Adipocyte (in vitro differentiated cells): ENCODE measurements around the gene TMCC3.
"Not testable (repeated sequence)": the region's sequence is repeated elsewhere in the genome, so short reads cannot be mapped to it uniquely, and the experiment has no call there.

Experiments
- DNase-seq: peaks from one replicate; pipeline ENCODE4 v3.0.0-alpha.2; 2015; ENCODE audit warnings: low read depth
- H3K27me3 ChIP-seq: replicated peaks from 2 replicates; pipeline ENCODE4 v1.7.0; 2013; ENCODE audit warnings: mild to moderate bottlenecking, low read length, moderate library complexity; ENCODE audit not compliant: control insufficient read depth, insufficient read depth
- H3K36me3 ChIP-seq: 2 replicates; pipeline ENCODE4 v1.7.0; 2013; ENCODE audit warnings: low read length, mild to moderate bottlenecking, moderate library complexity; ENCODE audit not compliant: control insufficient read depth, insufficient read depth, severe bottlenecking
- H3K4me1 ChIP-seq: 2 replicates; pipeline ENCODE4 v1.7.0; 2013; ENCODE audit warnings: mild to moderate bottlenecking, low read length, moderate library complexity; ENCODE audit not compliant: control insufficient read depth, insufficient read depth
- H3K4me3 ChIP-seq: 2 replicates; pipeline ENCODE4 v1.7.0; 2013; ENCODE audit warnings: mild to moderate bottlenecking, low read length, moderate library complexity
- H3K9ac ChIP-seq: 2 replicates; pipeline ENCODE4 v1.7.0; 2013; ENCODE audit warnings: mild to moderate bottlenecking, low read length, moderate library complexity
- H3K9me3 ChIP-seq: 2 replicates; pipeline ENCODE4 v1.7.0; 2013; ENCODE audit warnings: mild to moderate bottlenecking, low read length, moderate library complexity; ENCODE audit not compliant: control insufficient read depth

TMCC3 gene

DNA sequence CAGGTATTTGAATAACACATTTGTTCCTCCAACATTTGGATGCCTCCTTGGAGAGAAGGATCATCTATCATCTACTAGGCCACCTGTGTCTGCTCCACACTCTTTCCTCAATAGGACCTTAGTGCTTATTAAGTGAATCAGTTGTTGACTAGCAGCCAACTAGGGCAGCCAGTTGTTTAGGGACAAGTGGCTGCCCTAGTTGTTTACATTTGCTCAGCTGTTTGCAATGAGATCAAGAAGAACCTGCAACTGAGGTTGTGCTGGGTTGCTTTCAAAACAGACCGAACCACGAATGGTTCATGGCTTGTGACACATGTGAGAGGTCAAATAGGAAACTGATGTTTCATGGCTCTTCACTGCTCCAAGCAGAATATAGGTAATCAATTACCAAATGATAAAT is 53.8 kb downstream of the TMCC3 start:
- H3K4me3 ChIP-seq, result no peak overlapping the region
- no peak for DNase-seq
- no peaks in the 10 kb centered on the region for H3K9me3 ChIP-seq
- no peaks in the 10 kb centered on the region for H3K27me3 ChIP-seq
- H3K36me3 ChIP-seq, result no peaks in the 10 kb centered on the region
- no peak overlapping the region for H3K9ac ChIP-seq
- H3K4me1 ChIP-seq, result peaks cover 3% of the 10 kb centered on the region

DNA sequence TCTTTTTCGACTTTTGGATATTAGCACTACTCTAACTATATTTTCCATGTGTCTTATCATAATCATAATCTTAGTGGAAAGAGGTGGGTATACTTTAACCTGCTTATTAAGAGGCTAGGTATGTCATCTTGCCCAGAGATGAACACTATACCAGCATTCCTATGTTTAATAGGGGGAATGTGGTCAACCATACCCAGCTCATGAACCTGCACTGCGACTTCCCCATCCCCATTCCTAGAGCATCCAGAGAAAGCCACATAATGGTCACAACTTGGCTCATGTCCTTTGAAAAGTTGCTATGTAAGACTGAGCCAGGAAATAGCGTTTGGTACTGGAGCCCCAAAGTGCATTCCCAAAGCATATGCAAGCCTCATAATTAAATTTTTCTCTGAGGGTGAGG is 55.2 kb downstream of the TMCC3 start:
- Histone ChIP-seq H3K4me1 (peaks cover 3% of the 10 kb centered on the region), H3K9me3 (no peaks in the 10 kb centered on the region), H3K9ac (no peak overlapping the region), H3K36me3 (no peaks in the 10 kb centered on the region), H3K27me3 (no peaks in the 10 kb centered on the region), H3K4me3 (no peak overlapping the region)
- no peak for DNase-seq

DNA sequence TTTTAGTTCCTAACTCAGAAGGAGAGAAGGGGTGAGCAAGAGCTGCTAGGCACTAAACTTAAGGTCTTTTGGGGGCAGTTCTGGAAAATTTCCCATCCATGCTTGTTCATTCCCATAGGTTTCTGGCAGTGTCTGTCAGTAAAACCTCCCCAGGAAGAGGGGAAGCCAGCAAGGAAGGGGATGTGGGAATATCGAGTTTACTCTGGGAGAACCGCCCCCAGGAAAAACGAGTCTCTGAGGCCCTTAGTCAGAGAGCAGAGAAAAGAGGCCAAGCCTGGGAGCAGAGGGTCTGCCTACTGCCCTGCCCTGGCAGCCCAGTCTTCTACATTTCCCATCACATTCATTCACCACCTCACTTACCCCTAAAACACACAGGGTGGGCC is 55.9 kb downstream of the TMCC3 start:
- Histone ChIP-seq H3K36me3 (no peaks in the 10 kb centered on the region), H3K4me1 (peaks cover 3% of the 10 kb centered on the region), H3K4me3 (no peak overlapping the region), H3K9ac (no peak overlapping the region), H3K27me3 (no peaks in the 10 kb centered on the region), H3K9me3 (no peaks in the 10 kb centered on the region)
- DNase-seq, result no peak

DNA sequence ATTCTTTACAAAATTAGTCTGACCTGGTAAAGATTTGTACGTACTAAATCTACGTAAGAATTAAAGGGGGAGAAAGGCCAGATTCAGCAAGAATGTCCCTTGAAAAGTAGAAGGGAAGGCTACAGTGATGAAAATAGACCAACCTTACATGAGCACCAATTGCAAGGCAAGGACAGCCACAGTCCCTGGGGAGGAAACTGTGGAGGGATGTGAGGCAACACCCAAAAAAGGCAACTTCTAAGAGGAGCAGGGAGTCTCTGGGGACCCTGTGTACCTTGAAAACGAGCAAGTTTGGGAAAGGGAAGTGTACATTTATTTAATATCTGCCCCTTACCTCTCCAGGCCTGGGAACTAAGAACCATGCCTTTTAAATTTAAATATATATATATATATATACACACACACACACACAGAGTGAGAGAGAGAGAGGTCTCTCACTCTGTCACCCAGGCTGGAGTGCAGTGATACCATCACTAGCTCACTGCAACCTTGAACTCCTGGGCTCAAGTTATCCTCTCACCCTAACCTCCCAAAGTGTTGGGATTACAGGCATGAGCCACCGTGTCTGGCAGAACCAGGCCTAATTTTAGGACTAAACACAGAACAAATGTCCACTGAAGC is 56.4 kb downstream of the TMCC3 start:
- Histone ChIP-seq H3K27me3 (no peaks in the 10 kb centered on the region), H3K4me1 (peaks cover 3% of the 10 kb centered on the region), H3K4me3 (no peak overlapping the region), H3K9ac (no peak overlapping the region), H3K9me3 (no peaks in the 10 kb centered on the region), H3K36me3 (no peaks in the 10 kb centered on the region)
- no peak for DNase-seq

DNA sequence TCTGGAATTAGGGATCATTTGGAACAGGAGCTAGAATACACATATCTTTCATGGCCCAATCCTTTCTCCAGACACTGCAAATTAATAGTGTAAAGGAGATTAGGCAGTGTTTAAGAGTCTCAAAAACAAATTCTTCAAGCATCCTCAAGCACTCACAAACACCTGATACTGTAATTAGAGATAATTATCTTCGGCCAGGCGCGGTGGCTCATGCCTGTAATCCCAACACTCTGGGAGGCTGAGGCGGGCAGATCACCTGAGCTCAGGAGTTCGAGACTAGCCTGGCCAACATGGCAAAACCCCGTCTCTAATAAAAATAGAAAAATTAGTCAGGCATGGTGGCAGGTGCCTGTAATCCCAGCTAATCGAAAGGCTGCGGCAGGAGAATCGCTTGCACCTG is 57.6 kb downstream of the TMCC3 start:
- H3K4me3 ChIP-seq, H3K27me3 ChIP-seq, H3K9me3 ChIP-seq, H3K4me1 ChIP-seq, H3K9ac ChIP-seq, DNase-seq, H3K36me3 ChIP-seq: not testable (repeated sequence)

DNA sequence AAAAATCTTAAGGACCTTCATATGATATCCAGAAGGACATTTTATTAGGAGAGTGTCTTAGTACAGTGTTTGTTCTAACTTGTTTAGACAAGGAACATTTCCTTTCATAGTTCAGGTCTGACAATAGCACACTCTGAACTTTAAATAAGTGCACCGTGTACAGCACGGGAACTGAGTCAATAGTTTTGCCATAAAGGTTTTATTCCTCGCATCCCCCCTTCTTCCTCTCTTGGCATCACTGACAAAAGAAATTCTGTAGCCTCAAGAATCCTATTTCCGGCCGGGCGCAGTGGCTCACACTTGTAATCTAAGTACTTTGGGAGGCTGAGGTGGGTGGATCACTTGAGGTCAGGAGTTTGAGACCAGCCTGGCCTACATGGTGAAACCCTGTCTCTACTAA is 58.3 kb downstream of the TMCC3 start:
- Histone ChIP-seq H3K36me3 (no peaks in the 10 kb centered on the region), H3K4me3 (no peak overlapping the region), H3K4me1 (peaks cover 3% of the 10 kb centered on the region), H3K27me3 (no peaks in the 10 kb centered on the region), H3K9ac (no peak overlapping the region), H3K9me3 (no peaks in the 10 kb centered on the region)
- DNase-seq, result no peak

DNA sequence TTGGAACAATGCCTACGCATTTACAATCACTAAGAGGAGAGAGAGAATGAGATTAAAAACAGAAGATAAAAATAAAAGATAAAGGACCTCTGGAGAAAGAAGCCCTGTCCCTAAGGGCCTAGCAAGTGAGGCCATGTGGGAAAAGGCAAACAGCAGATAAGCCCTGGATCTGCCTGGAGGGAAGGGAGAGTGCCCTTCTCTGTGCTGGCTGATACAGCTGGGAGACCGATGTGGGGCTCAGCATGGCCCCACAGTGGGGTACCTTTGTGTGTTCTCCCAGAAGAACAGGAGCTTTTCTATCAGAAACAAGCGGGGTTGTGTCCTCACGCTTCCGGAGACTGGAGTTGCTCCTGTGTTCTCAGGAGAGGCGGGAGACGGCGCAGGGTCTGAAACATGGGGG is 59.9 kb downstream of the TMCC3 start:
- Histone ChIP-seq H3K9ac (no peak overlapping the region), H3K27me3 (no peaks in the 10 kb centered on the region), H3K4me3 (no peak overlapping the region), H3K9me3 (no peaks in the 10 kb centered on the region), H3K36me3 (no peaks in the 10 kb centered on the region), H3K4me1 (peaks cover 5% of the 10 kb centered on the region)
- DNase-seq, result no peak

DNA sequence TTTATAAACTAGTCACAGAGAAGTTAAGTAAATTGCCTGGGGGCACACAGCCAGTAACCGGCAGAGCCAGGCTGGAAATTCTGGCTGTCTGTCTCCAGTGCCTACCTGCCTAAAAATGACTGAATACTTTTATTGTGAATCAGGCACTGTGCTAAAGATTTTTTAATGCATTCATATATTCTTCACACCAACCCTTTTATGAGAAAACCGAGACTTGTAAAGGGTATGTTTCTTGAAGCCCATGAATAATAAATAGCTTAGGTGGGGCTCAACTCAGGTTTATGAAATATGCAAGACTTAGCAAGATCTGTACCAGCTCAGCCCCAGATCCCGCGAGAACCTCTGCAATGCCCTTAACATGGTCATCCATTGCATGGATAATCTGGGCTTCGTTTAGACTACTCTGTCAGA is 60.8 kb downstream of the TMCC3 start:
- Histone ChIP-seq H3K4me1 (peaks cover 5% of the 10 kb centered on the region), H3K9me3 (no peaks in the 10 kb centered on the region), H3K9ac (no peak overlapping the region), H3K4me3 (no peak overlapping the region), H3K27me3 (no peaks in the 10 kb centered on the region), H3K36me3 (no peaks in the 10 kb centered on the region)
- no peak for DNase-seq

DNA sequence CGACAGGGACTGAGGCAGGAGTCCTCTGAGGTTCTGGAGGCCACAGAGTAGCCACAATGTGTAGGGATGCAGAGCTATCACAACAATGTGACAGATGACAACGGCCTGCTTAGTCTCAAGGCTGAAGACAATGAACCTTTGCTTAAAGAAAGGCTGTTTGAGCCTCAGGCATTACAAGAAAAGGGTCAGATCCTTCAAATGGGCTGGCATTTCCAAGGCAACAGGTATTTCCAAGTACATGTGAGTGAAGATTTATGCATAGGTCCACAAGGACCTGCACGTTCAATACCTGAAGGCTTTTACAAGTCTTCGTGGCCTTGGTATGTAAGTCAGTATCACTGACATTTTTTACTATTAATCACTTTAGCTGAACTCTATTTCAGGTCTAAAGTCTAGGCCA is 62.0 kb downstream of the TMCC3 start:
- DNase-seq, result no peak
- H3K9me3 ChIP-seq, result no peaks in the 10 kb centered on the region
- H3K4me1 ChIP-seq, result peaks cover 5% of the 10 kb centered on the region
- H3K27me3 ChIP-seq, result no peaks in the 10 kb centered on the region
- no peak overlapping the region for H3K4me3 ChIP-seq
- no peak overlapping the region for H3K9ac ChIP-seq
- no peaks in the 10 kb centered on the region for H3K36me3 ChIP-seq

DNA sequence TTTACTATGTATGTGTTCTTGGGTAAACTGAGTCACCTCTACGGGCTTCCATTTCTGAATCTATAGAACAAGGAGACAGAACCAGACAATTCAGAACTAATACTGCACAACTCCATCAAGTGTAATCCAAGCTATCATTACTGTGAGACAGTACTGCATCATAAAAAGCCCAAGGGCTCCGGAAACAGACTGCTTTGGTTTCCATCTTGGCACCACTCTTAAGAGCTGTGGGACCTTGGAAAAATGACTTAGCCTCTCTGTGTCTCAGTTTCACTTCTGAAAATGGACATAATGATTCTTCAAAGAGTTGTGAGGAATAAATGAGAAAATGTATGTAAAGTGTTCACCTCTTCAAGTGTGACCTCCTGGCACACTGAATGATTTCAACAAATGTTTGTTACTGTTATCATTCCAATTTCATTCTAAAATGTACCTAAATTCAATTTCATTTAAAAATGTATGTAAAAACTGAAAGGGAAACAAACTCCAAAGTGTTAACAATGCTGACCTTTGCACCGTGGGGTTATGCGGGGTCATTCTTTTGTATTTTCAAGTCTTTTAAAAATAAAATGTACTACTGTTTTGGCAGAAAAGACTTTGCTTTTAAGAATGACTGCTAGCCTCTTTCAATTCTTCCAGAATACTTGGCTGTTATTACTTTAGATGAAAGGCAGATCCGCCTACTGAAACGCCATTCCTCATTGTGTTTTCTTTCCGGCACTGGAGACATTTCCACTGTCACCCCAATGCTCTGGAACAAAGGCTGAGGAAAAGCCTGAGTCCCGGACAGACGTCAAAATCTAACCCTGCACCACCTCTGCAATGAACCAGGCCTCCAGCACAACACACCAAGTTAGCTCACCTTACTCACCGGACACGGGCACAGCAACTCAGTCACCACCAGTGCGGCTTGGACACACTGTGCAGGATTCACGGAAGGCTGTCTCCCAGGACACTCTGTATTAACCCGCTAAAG is 62.8 kb downstream of the TMCC3 start:
- Histone ChIP-seq H3K9me3 (no peaks in the 10 kb centered on the region), H3K36me3 (no peaks in the 10 kb centered on the region), H3K4me1 (peaks cover 5% of the 10 kb centered on the region), H3K9ac (no peak overlapping the region), H3K4me3 (no peak overlapping the region), H3K27me3 (no peaks in the 10 kb centered on the region)
- no peak for DNase-seq

DNA sequence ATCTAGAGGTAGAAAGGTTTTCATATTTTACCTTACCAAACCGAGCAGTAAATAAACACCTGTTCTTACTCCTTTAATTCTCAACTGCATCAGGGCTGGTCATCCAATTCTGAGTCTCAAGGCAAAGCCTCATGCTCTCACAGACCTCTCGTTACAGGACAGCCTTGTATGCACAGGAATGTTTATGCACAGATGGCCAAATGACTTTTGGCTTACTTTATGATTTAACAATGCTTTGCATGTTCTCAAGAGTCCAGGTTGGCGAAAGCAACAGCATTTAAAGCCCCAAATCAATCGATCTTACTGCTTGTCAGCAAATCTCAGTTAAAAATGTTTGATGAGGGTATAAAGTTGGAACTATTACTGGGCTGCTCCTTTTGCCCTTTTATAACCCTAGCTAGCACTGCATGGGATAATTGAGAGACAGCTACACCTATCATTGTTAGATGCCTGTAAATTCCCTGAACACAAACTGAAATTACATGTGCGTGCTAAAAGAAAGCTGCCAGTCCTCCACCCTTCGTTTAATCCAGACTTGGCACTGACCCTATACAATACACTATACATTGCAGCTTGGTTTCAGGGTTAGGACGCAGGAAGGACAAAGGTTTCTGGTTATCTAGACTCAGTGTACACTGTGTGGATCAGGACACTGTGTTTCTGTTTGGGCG is 63.6 kb downstream of the TMCC3 start:
- H3K9ac ChIP-seq, result no peak overlapping the region
- no peak overlapping the region for H3K4me3 ChIP-seq
- DNase-seq, result peak; percentile 16
- peaks cover 5% of the 10 kb centered on the region for H3K4me1 ChIP-seq
- no peaks in the 10 kb centered on the region for H3K9me3 ChIP-seq
- no peaks in the 10 kb centered on the region for H3K36me3 ChIP-seq
- no peaks in the 10 kb centered on the region for H3K27me3 ChIP-seq
